ENCODE results near the gene NDC80. TPM values are rescaled to one million over a fixed set of nuclear protein-coding genes. Genes with fewer than 3 reads are reported as not detected.
"Not testable (repeated sequence)": the region's sequence is repeated elsewhere in the genome, so short reads cannot be mapped to it uniquely, and the experiment has no call there.

Gene NDC80
- polyA plus RNA-seq, 4 donors, result 23.5 to 26.4 (median 24.7) TPM

- no peak for DNase-seq (ENCODE audit: low read depth in 4 of 4, low spot score in 3 of 4)
Observed at GRCh38 chr18:2617401-2617998, 46.1 kb downstream of the NDC80 start.

DNA sequence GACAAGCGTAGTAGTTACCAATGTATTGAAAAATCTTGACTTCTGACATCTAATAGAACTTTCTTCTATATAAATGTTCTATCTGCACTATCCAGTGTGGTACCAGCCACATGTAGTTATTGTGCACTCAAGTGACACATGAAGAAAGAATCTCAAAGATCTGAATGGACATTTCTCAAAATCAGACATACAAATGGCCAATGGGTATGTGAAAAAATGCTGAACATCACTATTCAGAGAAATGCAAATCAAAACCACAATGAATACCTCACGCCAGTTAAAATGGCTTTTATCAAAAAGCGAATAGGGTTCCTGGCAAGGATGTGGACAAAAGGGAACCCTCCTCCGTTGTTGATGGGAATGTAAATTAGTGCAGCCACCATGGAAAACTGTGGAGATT, 46.7 kb downstream of the NDC80 start:
- no peak for DNase-seq (ENCODE audit: low read depth in 4 of 4, low spot score in 3 of 4)

GRCh38 chr18:2625217-2625616, 53.9 kb downstream of the NDC80 start:
- no peak for DNase-seq (ENCODE audit: low read depth in 4 of 4, low spot score in 3 of 4)

DNA sequence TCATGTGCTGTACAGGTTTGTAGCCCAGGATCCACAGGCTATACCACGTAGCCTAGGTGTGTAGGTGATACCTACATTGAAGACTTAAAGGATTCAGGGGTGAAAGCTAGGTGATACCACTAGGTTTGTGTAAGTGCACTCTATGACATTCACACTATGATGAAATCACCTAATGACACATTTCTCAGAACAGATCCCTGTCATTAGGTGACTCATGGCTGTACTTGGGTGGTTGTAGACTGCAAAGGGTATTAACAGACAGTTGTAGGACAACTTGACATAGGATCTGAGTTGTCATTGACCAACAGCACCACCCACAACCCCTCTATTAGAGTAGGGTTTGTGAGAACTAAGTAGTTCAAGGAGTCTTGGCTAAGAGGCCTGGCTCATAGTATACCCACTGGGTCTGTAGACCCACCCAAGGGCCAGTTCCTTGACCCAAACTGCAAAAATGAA, 56.5 kb downstream of the NDC80 start:
- DNase-seq (ENCODE audit: low read depth in 4 of 4, low spot score in 3 of 4), result no peak

- no peak for DNase-seq (ENCODE audit: low read depth in 4 of 4, low spot score in 3 of 4)
Observed at GRCh38 chr18:2629003-2629402, 57.6 kb downstream of the NDC80 start.

DNA sequence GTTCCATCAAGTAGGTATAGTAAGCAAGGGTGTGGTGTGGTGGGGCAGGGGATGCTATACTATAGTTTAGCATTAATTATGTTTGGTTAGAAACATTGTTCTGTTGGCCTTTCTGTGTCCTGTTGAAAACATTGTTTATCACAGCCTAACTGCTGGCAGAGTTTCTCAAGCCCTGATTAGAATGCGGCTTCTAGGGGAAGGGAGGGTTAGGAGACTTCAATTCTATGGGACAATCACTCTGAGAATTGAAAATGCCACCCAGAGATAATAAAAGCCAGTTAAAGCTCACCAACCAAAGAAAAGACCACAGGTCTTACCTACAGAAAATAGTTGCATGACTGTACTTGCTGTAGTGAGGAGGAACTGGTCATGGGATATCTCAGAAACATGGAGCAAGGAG, 64.2 kb downstream of the NDC80 start:
- DNase-seq (ENCODE audit: low read depth in 4 of 4, low spot score in 3 of 4), result no peak

- DNase-seq (ENCODE audit: low read depth in 4 of 4, low spot score in 3 of 4), result peak in 1 of 4 donors; percentile 13
Observed at GRCh38 chr18:2636126-2636631, 64.8 kb downstream of the NDC80 start.

DNA sequence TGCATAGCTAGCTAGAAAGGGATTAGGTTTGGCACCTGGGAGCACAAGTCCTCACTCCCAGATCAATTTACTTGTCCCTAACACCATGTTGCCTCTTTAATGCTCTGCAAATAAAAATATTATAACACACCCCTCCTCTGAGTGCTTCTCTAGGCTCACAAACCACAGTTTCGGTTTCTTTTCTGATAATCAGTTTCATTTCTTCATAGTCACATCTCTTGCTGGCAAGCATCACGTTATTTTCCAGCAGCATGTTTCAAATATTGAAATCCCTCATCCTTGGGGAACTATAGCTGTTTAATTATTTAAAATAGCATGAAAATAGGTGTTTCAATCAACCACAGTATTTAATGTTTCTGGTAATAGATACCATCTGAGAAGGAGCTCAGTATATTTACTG, 70.3 kb downstream of the NDC80 start:
- DNase-seq (ENCODE audit: low read depth in 4 of 4, low spot score in 3 of 4), result no peak

GRCh38 chr18:2642771-2643170, 71.4 kb downstream of the NDC80 start:
- no peak for DNase-seq (ENCODE audit: low read depth in 4 of 4, low spot score in 3 of 4)

DNA sequence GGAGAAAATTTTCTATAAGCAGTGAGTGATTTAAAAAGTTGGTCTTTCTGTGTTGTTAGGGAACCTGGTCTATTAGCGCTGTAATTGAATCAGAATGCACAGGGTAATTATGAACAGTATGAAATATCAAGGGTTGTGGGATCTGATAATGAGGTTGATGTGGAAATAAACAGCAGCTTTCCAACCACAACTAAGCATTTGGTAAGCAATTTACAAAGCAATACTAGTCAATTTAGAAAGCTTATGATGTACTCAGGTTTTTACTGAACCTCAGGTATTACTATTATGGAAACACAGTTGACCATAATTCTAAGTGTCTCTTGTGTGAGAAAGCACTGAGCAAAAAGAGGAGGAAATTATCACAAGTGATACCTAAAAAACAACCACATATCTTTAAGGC, 73.2 kb downstream of the NDC80 start:
- DNase-seq (ENCODE audit: low read depth in 4 of 4, low spot score in 3 of 4), result no peak

DNA sequence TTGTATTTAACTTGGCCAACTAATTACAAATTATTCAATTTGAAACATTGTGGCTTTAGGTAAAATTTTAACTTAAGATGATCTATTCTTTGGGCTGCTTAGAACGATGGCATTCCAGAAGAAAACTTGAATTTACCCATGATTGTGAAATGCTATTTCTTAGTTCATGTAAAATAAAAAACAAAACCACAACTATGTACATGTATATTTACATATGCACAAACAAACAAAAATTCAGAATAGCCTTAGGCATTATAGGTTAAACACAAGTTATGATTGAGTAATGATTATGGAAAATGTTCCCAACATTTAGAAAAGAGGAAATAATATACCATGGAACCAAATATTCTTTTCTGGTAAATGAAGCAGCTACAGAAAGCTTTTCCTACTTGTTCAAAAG, 80.6 kb downstream of the NDC80 start:
- DNase-seq (ENCODE audit: low read depth in 4 of 4, low spot score in 3 of 4), result no peak

DNA sequence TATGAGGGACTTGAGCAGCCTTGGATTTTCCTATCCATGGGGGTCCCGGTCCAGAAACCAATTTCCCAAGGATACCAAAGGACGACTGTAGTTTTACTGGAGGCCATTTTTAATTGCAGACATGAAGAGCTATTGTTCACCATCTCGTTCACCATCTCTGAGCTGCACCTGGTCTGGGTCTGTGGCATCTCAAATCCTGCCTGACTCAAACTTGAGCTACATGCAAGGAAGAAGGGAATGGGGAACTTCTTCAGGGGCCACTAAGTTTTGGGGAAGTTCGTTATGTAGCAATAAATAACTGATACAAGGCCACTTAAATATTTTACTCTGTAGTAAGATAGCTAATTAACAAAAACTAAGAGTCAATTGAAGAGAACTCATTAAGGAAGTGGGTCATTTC, 82.1 kb downstream of the NDC80 start:
- no peak for DNase-seq (ENCODE audit: low read depth in 4 of 4, low spot score in 3 of 4)

GRCh38 chr18:2654169-2654927, 83.0 kb downstream of the NDC80 start:
- peak in 1 of 4 donors; percentile 27 for DNase-seq (ENCODE audit: low read depth in 4 of 4, low spot score in 3 of 4)

GRCh38 chr18:2654928-2655177, 83.5 kb downstream of the NDC80 start:
- DNase-seq (ENCODE audit: low read depth in 4 of 4, low spot score in 3 of 4), result no peak

DNA sequence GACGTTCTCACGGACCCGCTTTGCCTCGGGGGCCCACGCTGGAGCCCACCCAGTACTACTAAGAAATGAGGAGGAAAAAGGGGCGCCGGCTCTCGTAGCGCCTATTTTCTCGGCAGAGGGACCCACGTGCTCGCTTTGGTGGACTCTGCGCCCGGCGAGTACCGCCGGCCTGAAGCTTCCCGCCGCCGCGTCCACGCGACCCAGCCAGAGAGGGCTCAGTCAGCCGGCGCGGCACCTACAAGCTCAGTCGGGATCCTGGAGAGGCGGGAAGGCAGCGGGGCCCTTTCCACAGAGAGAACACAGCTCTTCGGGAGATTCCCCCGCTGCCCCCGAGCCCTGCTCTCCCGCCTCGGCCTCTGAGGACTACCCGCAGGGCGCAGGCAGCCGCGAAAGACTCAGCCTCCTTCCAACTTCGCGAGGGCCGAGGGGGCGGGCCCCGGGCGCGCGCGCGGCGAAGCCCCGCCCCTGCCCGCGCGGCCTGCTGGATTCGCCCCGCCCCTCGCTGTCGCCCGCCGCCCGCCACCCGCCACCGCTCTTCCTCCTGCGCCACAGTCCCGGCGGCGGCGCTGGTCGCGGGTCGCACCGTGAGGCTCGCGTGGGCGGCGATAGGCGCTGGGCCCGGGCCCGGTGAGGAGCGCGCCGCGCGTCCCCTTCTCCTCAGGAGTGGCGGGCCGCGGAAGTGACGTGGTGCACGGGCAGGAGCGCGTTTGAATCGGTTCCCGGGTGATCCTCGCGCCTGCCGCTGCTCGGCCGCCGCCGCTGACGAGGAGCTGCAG, 84.0 kb downstream of the NDC80 start, which contains the start of gene SMCHD1:
SMCHD1 (plus strand) TSS at position 549 of the 776 bp plus-strand sequence. CDS start 350 bp downstream, outside the sequence.
- DNase-seq (ENCODE audit: low read depth in 4 of 4, low spot score in 3 of 4), result peak in 3 of 4 donors; percentile 67 to 73 (median 71)

DNA sequence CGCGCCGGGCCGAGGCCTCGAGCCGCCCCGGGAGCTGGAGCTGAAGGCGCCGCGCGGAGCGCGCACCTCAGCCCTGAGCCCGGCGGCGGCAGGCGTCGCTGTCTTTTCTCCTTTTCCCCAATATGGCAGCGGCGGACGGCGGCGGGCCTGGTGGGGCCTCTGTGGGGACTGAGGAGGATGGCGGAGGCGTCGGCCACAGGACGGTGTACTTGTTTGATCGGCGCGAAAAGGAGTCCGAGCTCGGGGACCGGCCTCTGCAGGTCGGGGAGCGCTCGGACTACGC, 84.5 kb downstream of the NDC80 start:
- peak in 2 of 4 donors; percentile 47 to 61 for DNase-seq (ENCODE audit: low read depth in 4 of 4, low spot score in 3 of 4)

- peak in 1 of 4 donors; percentile 8 for DNase-seq (ENCODE audit: low read depth in 4 of 4, low spot score in 3 of 4)
Observed at GRCh38 chr18:2656237-2656980, 85.1 kb downstream of the NDC80 start.

GRCh38 chr18:2656981-2657512, 85.7 kb downstream of the NDC80 start:
- DNase-seq (ENCODE audit: low read depth in 4 of 4, low spot score in 3 of 4), result no peak

DNA sequence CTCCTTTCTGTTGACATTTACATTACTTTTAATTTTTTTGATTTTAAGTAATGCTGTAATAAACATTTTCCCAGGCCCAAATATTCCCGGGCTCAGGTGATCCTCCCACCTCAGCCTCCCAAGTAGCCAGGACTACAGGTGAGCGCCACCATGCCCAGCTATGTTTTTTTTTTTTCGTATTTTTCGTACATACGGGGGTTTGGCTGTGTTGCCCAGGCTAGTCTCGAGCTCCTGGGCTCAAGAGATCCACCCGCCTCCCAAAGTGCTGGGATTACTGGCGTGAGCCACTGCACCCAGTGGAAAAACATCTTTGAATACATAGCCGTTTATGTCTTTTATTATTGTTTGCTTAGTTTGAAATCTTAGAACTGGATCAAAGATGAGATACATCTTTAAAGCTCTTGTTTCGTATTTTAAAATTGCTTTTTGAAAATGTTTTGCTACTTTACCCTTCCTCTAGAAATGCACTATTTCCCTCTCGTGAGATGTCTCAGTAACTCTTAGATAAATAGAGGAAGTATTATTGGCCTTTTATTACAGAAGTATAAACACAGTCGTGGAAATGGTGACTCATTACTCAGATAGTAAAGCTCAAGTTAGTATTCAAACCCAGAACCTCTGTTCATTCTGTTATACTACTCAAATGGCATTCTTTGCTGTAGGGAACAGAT, 86.6 kb downstream of the NDC80 start:
- DNase-seq (ENCODE audit: low read depth in 4 of 4, low spot score in 3 of 4), result no peak

DNA sequence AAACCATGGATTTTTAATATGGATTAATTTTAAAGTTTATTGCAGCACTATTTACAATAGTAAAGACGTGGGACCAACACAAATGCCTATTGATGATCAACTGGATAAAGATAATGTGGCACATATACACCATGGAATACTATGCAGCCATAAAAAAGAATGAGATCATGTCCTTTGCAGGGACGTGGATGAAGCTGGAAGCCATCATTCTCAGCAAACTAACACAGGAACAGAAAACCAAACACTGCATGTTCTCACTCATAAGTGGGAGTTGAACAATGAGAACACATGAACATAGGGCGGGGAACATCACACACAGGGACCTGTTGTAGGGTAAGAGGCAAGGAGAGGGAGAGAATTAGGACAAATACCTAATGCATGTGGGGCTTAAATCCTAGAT, 89.5 kb downstream of the NDC80 start:
- not testable (repeated sequence) for DNase-seq (ENCODE audit: low read depth in 4 of 4, low spot score in 3 of 4)
